IMR-90 (cell line): ENCODE results near the gene PCBP3. TPM values are rescaled to one million over a fixed set of nuclear protein-coding genes. Genes with fewer than 3 reads are reported as not detected.

ENCODE experiments used
- ATAC-seq: fragments of 200-7000 bp; cut with Tn5 transposase; 2 replicates; pipeline ENCODE4 v1.9.1; 2020; ENCODE audit warnings: low read depth, mild to moderate bottlenecking, moderate library complexity
- BruUV-seq: library from RNA; stranded (reverse); fragments of 400-500 nt; replicated peaks from 2 replicates; lab custom pipeline; 2021; lab: Mats Ljungman, UMichigan
- CTCF ChIA-PET: fragments of 300-600 bp; formaldehyde crosslinking; extraction: SDS; loops from one replicate; lab custom pipeline; 2021; ENCODE audit warnings: antibody characterized with exemption; lab: Yijun Ruan, JAX
- POLR2A ChIA-PET: fragments of 300-600 bp; sonication (Branson Sonifier 250); formaldehyde crosslinking; loops from one replicate; lab custom pipeline; 2022; ENCODE audit warnings: antibody characterized with exemption; ENCODE audit not compliant: unreplicated experiment; lab: Charles Lee
- DNase-seq: peaks from one replicate; pipeline ENCODE4 v3.0.0; 2013
- H2AFZ ChIP-seq: replicated peaks from 2 replicates; pipeline ENCODE3; 2013; ENCODE audit warnings: low read length, mild to moderate bottlenecking; ENCODE audit not compliant: poor library complexity
- H2AK5ac ChIP-seq: 2 replicates; pipeline ENCODE4 v1.6.1; 2013; ENCODE audit warnings: low read depth, low read length, inconsistent platforms
- H2AK9ac ChIP-seq: replicated peaks from 2 replicates; pipeline ENCODE3; 2013; ENCODE audit warnings: mild to moderate bottlenecking, low read depth, low read length, moderate library complexity; ENCODE audit not compliant: poor library complexity
- H2BK120ac ChIP-seq: 2 replicates; pipeline ENCODE4 v1.6.1; 2013; ENCODE audit warnings: low read depth, low read length, inconsistent platforms
- H2BK15ac ChIP-seq: 3 replicates; pipeline ENCODE4 v1.6.1; 2013; ENCODE audit warnings: low read depth, low read length, inconsistent platforms
- H2BK20ac ChIP-seq: 2 replicates; pipeline ENCODE4 v1.6.1; 2013; ENCODE audit warnings: low read depth, mild to moderate bottlenecking, inconsistent platforms, low read length, moderate library complexity
- H2BK5ac ChIP-seq: 2 replicates; pipeline ENCODE4 v1.6.1; 2013; ENCODE audit warnings: mild to moderate bottlenecking, low read depth, low read length, inconsistent platforms; ENCODE audit not compliant: poor library complexity, severe bottlenecking
- H3K14ac ChIP-seq: replicated peaks from 2 replicates; pipeline ENCODE4 v1.6.1; 2013; ENCODE audit warnings: low read depth, low read length, inconsistent platforms
- H3K18ac ChIP-seq: 2 replicates; pipeline ENCODE4 v1.6.1; 2013; ENCODE audit warnings: low read depth, low read length, control low read depth
- H3K23ac ChIP-seq: 2 replicates; pipeline ENCODE4 v1.6.1; 2013; ENCODE audit warnings: low read depth, low read length, inconsistent platforms
- H3K27ac ChIP-seq: 2 replicates; pipeline ENCODE4 v1.5.1; 2013; ENCODE audit warnings: mild to moderate bottlenecking, control low read depth, low read length; ENCODE audit not compliant: insufficient read depth
- H3K27me3 ChIP-seq: 2 replicates; pipeline ENCODE4 v1.6.1; 2013; ENCODE audit warnings: low read length; ENCODE audit not compliant: control insufficient read depth, insufficient read depth
- H3K36me3 ChIP-seq: 2 replicates; pipeline ENCODE4 v1.6.1; 2013; ENCODE audit warnings: low read length, mixed read lengths; ENCODE audit not compliant: control insufficient read depth, insufficient read depth
- H3K4ac ChIP-seq: 2 replicates; pipeline ENCODE4 v1.6.1; 2013; ENCODE audit warnings: low read depth, low read length, inconsistent platforms
- H3K4me1 ChIP-seq: 2 replicates; pipeline ENCODE4 v1.6.1; 2013; ENCODE audit warnings: low read length, mixed read lengths; ENCODE audit not compliant: control insufficient read depth, insufficient read depth
- H3K4me2 ChIP-seq: 2 replicates; pipeline ENCODE4 v1.6.1; 2013; ENCODE audit warnings: low read depth, mild to moderate bottlenecking, control low read depth, low read length, moderate library complexity
- H3K4me3 ChIP-seq: 2 replicates; pipeline ENCODE4 v1.5.1; 2013; ENCODE audit warnings: low read depth, mild to moderate bottlenecking, control low read depth, low read length, moderate library complexity; ENCODE audit not compliant: insufficient read depth
- H3K56ac ChIP-seq: 2 replicates; pipeline ENCODE4 v1.6.1; 2013; ENCODE audit warnings: low read length, inconsistent platforms; ENCODE audit not compliant: insufficient read depth; ENCODE audit errors: extremely low read depth
- H3K79me1 ChIP-seq, 2 experiments: 2 replicates each; pipeline ENCODE4 v1.6.1; 2013; ENCODE audit warnings: low read length in 2 of 2, inconsistent platforms in 1 of 2, low read depth in 1 of 2
- H3K9ac ChIP-seq: 2 replicates; pipeline ENCODE4 v1.6.1; 2013; ENCODE audit warnings: low read depth, low read length, control low read depth
- H3K9me1 ChIP-seq: 2 replicates; pipeline ENCODE4 v1.6.1; 2013; ENCODE audit warnings: low read length, inconsistent platforms; ENCODE audit not compliant: insufficient read depth
- H3K9me3 ChIP-seq: 2 replicates; pipeline ENCODE4 v1.6.1; 2013; ENCODE audit warnings: low read length; ENCODE audit not compliant: control insufficient read depth, insufficient read depth
- H4K20me1 ChIP-seq: 2 replicates; pipeline ENCODE4 v1.6.1; 2013; ENCODE audit warnings: low read length, inconsistent platforms; ENCODE audit not compliant: insufficient read depth
- H4K5ac ChIP-seq: 2 replicates; pipeline ENCODE4 v1.6.1; 2013; ENCODE audit warnings: mild to moderate bottlenecking, low read depth, low read length, control low read depth
- H4K8ac ChIP-seq, 2 experiments: 2 replicates each; pipeline ENCODE4 v1.6.1; 2013; ENCODE audit warnings: low read depth in 2 of 2, low read length in 2 of 2, control low read depth in 1 of 2, inconsistent platforms in 1 of 2
- H4K91ac ChIP-seq: 2 replicates; pipeline ENCODE4 v1.6.1; 2013; ENCODE audit warnings: low read depth, low read length, inconsistent platforms; ENCODE audit not compliant: insufficient read depth
- BHLHE40 ChIP-seq: fragments of 150-350 bp; IDR thresholded peaks from 2 replicates; pipeline ENCODE4 v1.6.1; 2016; ENCODE audit warnings: mild to moderate bottlenecking, low read depth, low read length
- FOS ChIP-seq: fragments of 150-350 bp; IDR thresholded peaks from 2 replicates; pipeline ENCODE4 v1.6.1; 2016; ENCODE audit warnings: low read depth, low read length
- MAFK ChIP-seq: IDR thresholded peaks from 2 replicates; pipeline ENCODE4 v1.6.1; 2012; ENCODE audit warnings: low read depth, low read length, improper control_type of control experiment
- MXI1 ChIP-seq: IDR thresholded peaks from 2 replicates; pipeline ENCODE4 v1.6.1; 2012; ENCODE audit warnings: low read depth, mild to moderate bottlenecking, low read length, moderate library complexity, borderline replicate concordance
- POLR2A ChIP-seq: IDR thresholded peaks from 2 replicates; pipeline ENCODE4 v1.6.1; 2012; ENCODE audit warnings: mild to moderate bottlenecking, low read depth, low read length
- RCOR1 ChIP-seq: IDR thresholded peaks from 2 replicates; pipeline ENCODE4 v1.6.1; 2012; ENCODE audit warnings: mild to moderate bottlenecking, low read length, improper control_type of control experiment; ENCODE audit not compliant: insufficient replicate concordance
- RFX5 ChIP-seq: IDR thresholded peaks from 2 replicates; pipeline ENCODE4 v1.8.0; 2012; ENCODE audit warnings: low read depth, mild to moderate bottlenecking, low read length, moderate library complexity
- WGBS, 2 experiments: methylation state at CpG; one replicate each; pipeline versions ENCODE4 v1.1.5 to v1.1.7; 2013; ENCODE audit warnings: missing lambda C conversion rate in 2 of 2; ENCODE audit not compliant: insufficient read length in 1 of 2; ENCODE audit errors: extremely low coverage in 2 of 2; 5-methylcytosine and 5-hydroxymethylcytosine counted together
- dilution Hi-C: fragments of 300-500 bp; cut with HindIII; formaldehyde crosslinking; loops from one replicate; pipeline ENCODE4 v1.14.3; 2018; ENCODE audit warnings: low sequenced_read_pairs; ENCODE audit not compliant: unreplicated experiment
- in situ Hi-C: fragments of 300-500 bp; cut with MboI; formaldehyde crosslinking; loops from 3 replicates; pipeline ENCODE4 v1.14.3; 2019; ENCODE audit warnings: low sequenced_read_pairs, inconsistent platforms, mixed read lengths
- intact Hi-C: fragments of 100-400 bp; cut with micrococcal nuclease; formaldehyde crosslinking; loops from 2 replicates; pipeline ENCODE4 v1.10.0; 2022
- polyA plus RNA-seq, 3 experiments: library from polyadenylated mRNA; depleted of rRNA; stranded (reverse); fragments of >200 nt; gene quantifications; 2 replicates each; pipeline ENCODE4 v1.2.3, GENCODE V29; 2012; ENCODE audit warnings: low replicate concordance in 1 of 3
- total RNA-seq: library from RNA; depleted of rRNA; stranded (reverse); fragments of >200 nt; gene quantifications from 2 replicates; pipeline ENCODE4 v1.2.3, GENCODE V29; 2012
- TF ChIP-seq, protein P1 (sequence below): conservative IDR thresholded peaks from 2 replicates; pipeline ENCODE4 v1.5.1; 2012; ENCODE audit warnings: mild to moderate bottlenecking, low read depth, low read length, improper control_type of control experiment
- TF ChIP-seq, protein P2 (sequence below): fragments of 150-350 bp; IDR thresholded peaks from 2 replicates; pipeline ENCODE4 v1.6.1; 2017; ENCODE audit warnings: mild to moderate bottlenecking, antibody characterized with exemption, low read length, low read depth

PCBP3 gene
- total and polyA plus RNA-seq, 2 of the 4 experiments (the other 2 are of a cell fraction) = 2.9 to 3.9 TPM

DNA sequence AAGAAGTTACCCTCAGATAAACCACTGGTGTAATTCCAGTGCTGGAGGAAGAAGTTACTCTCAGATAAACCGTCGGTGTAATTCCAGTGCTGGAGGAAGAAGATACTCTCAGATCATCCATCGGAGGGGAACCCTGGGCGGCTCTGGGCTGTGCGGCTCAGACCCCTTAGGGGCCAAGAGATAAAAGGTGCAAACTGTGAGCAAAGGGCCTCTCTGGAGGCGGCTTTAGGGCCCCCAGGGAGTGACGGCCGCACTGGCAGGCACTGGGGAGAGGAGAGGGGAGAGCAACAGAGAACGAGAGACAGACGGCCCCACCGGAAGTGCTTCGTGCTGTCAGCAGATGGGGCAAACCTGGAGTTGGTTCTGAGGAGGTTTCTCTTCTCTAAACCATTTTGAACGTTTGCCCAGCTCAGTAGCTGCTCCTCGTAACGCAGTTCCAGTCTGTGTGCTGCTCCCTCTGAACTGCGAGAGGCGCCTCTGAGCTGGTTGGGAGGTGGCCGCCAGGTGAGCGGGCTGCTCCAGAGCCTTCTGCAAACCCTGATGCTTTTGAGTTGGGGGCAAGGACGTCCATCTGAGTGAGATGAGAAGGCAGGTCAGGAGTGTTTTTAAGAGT lies 275.4 kb downstream of the PCBP3 start:
- ChIA-PET POLR2A (no interaction called here), CTCF (no interaction called here)
- no peak overlapping the region for H4K5ac ChIP-seq
- H3K27me3 ChIP-seq = peaks cover 3% of the 10 kb centered on the region; the same call in 1 of the 2 replicates
- H3K79me1 ChIP-seq = no peaks in the 10 kb centered on the region; a peak in 1 of 4 replicates
- no peak overlapping the region for H4K8ac ChIP-seq
- H2BK5ac ChIP-seq = no peak overlapping the region
- no peak overlapping the region for H3K14ac ChIP-seq
- H2AK9ac ChIP-seq = no peak overlapping the region
- H3K4me1 ChIP-seq = peaks cover 16% of the 10 kb centered on the region
- no peak overlapping the region for H3K27ac ChIP-seq
- TF ChIP-seq MAFK (no peak), RCOR1 (no peak), BHLHE40 (no peak), RFX5 (no peak), FOS (no peak), POLR2A (no peak), MXI1 (no peak)
- TF ChIP-seq, protein P1, sequence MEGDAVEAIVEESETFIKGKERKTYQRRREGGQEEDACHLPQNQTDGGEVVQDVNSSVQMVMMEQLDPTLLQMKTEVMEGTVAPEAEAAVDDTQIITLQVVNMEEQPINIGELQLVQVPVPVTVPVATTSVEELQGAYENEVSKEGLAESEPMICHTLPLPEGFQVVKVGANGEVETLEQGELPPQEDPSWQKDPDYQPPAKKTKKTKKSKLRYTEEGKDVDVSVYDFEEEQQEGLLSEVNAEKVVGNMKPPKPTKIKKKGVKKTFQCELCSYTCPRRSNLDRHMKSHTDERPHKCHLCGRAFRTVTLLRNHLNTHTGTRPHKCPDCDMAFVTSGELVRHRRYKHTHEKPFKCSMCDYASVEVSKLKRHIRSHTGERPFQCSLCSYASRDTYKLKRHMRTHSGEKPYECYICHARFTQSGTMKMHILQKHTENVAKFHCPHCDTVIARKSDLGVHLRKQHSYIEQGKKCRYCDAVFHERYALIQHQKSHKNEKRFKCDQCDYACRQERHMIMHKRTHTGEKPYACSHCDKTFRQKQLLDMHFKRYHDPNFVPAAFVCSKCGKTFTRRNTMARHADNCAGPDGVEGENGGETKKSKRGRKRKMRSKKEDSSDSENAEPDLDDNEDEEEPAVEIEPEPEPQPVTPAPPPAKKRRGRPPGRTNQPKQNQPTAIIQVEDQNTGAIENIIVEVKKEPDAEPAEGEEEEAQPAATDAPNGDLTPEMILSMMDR = no peak
- TF ChIP-seq, protein P2, sequence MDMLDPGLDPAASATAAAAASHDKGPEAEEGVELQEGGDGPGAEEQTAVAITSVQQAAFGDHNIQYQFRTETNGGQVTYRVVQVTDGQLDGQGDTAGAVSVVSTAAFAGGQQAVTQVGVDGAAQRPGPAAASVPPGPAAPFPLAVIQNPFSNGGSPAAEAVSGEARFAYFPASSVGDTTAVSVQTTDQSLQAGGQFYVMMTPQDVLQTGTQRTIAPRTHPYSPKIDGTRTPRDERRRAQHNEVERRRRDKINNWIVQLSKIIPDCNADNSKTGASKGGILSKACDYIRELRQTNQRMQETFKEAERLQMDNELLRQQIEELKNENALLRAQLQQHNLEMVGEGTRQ = no peak
- peaks cover 14% of the 10 kb centered on the region for H3K9me1 ChIP-seq
- no peak overlapping the region for H4K91ac ChIP-seq
- no peak for ATAC-seq
- intact Hi-C loops = no loop called here
- H3K4me2 ChIP-seq = no peak overlapping the region
- no peak for DNase-seq
- peak overlapping the region; percentile 20; the same call in 1 of the 2 replicates for H2BK120ac ChIP-seq
- no TSS peak for BruUV-seq
- WGBS, 2 experiments = 86% methylated on average over 9 of the region's 20 CpGs; no CpG with 5 or more reads in 1 of the 2 experiments
- no peak overlapping the region; the same call in 1 of the 2 replicates for H3K4ac ChIP-seq
- in situ Hi-C loops = no loop called here
- H2AK5ac ChIP-seq = peak overlapping the region; percentile 70; the same call in 1 of the 2 replicates
- H3K9ac ChIP-seq = no peak overlapping the region
- no peak overlapping the region for H2BK15ac ChIP-seq
- no peak overlapping the region for H2AFZ ChIP-seq
- H2BK20ac ChIP-seq = 0 out of 2 replicates have a peak overlapping the region, but pooled peaks have one; percentile 5
- dilution Hi-C loops = no loop called here
- H3K23ac ChIP-seq = no peak overlapping the region
- H3K4me3 ChIP-seq = no peak overlapping the region
- no peaks in the 10 kb centered on the region for H4K20me1 ChIP-seq
- H3K36me3 ChIP-seq = no peaks in the 10 kb centered on the region
- no peak overlapping the region for H3K18ac ChIP-seq
- no peak overlapping the region for H3K56ac ChIP-seq
- no peaks in the 10 kb centered on the region for H3K9me3 ChIP-seq
